Measurements from ENCODE around the gene SCLY. TPM values are rescaled to one million over a fixed set of nuclear protein-coding genes. Genes with fewer than 3 reads are reported as not detected.

SCLY gene
- polyA plus RNA-seq, 3 donors = 9.5 to 10.6 (median 10.3) TPM

- H4K20me1 ChIP-seq (ENCODE audit: insufficient read depth, low read length) = peaks cover 60% of the 10 kb centered on the region
- peaks cover 56 to 86% of the 10 kb centered on the region in 2 donors for H3K36me3 ChIP-seq (replicated peaks in 1 of 2; ENCODE audit: control insufficient read depth in 1 of 2, insufficient read depth in 2 of 2, low read length in 2 of 2)
- H3K4me3 ChIP-seq (replicated peaks in 1 of 3; ENCODE audit: low read depth in 2 of 3, low read length in 3 of 3) = no peak overlapping the region
- no peaks in the 10 kb centered on the region for H3K9me3 Mint-ChIP-seq
- no peak overlapping the region for H2AFZ ChIP-seq (ENCODE audit: insufficient read depth, low read depth, low read length, poor library complexity, severe bottlenecking)
- no peak overlapping the region for H3K27ac ChIP-seq (ENCODE audit: low read depth in 1 of 2, low read length in 2 of 2)
- H3K9me3 ChIP-seq (replicated peaks in 1 of 2; ENCODE audit: control insufficient read depth in 1 of 2, insufficient read depth in 1 of 2, low read length in 2 of 2) = no peaks in the 10 kb centered on the region
- H3K4me1 Mint-ChIP-seq = no peaks in the 10 kb centered on the region
- no peak overlapping the region for H3K4me2 ChIP-seq (replicated peaks; ENCODE audit: extremely low read depth, low read length, poor library complexity, severe bottlenecking)
- H3K79me2 ChIP-seq (ENCODE audit: insufficient read depth, low read length) = no peaks in the 10 kb centered on the region
- no peak for TF ChIP-seq CTCF (IDR thresholded peaks at IDR 0.05)
- H3K27me3 ChIP-seq (ENCODE audit: control insufficient read depth in 2 of 2, insufficient read depth in 2 of 2, low read length in 2 of 2) = no peaks in the 10 kb centered on the region
- no peak overlapping the region for H3K9ac ChIP-seq (ENCODE audit: insufficient read depth, low read length, poor library complexity, severe bottlenecking)
- peaks cover 0 to 3% (median 0%) of the 10 kb centered on the region in 3 donors for H3K27me3 Mint-ChIP-seq (ENCODE audit: low read depth in 3 of 3)
- intact Hi-C loops (cut with micrococcal nuclease) = no loop called here
- no peak overlapping the region for H3K27ac Mint-ChIP-seq
- WGBS (ENCODE audit: insufficient coverage) = 100% methylated on average over 1 of the region's 4 CpGs
- peaks cover 77 to 80% of the 10 kb centered on the region in 2 donors for H3K36me3 Mint-ChIP-seq
- DNase-seq = no peak
- H3K4me3 Mint-ChIP-seq = no peak overlapping the region
- H3K4me1 ChIP-seq (ENCODE audit: control insufficient read depth in 1 of 2, insufficient read depth in 2 of 2, low read length in 2 of 2) = no peaks in the 10 kb centered on the region
Measured at GRCh38 chr2:238021327-238021726, 39.5 kb upstream of the SCLY start.

- Histone ChIP-seq H4K20me1 (ENCODE audit: insufficient read depth, low read length) (peaks cover 53% of the 10 kb centered on the region), H3K9me3 (replicated peaks in 1 of 2; ENCODE audit: control insufficient read depth in 1 of 2, insufficient read depth in 1 of 2, low read length in 2 of 2) (no peaks in the 10 kb centered on the region), H3K4me2 (replicated peaks; ENCODE audit: extremely low read depth, low read length, poor library complexity, severe bottlenecking) (no peak overlapping the region), H3K4me1 (ENCODE audit: control insufficient read depth in 1 of 2, insufficient read depth in 2 of 2, low read length in 2 of 2) (peaks cover 3 to 10% of the 10 kb centered on the region in 2 donors), H3K4me3 (replicated peaks in 1 of 3; ENCODE audit: low read depth in 2 of 3, low read length in 3 of 3) (no peak overlapping the region), H3K9ac (ENCODE audit: insufficient read depth, low read length, poor library complexity, severe bottlenecking) (no peak overlapping the region), H3K27me3 (ENCODE audit: control insufficient read depth in 2 of 2, insufficient read depth in 2 of 2, low read length in 2 of 2) (no peaks in the 10 kb centered on the region), H3K27ac (ENCODE audit: low read depth in 1 of 2, low read length in 2 of 2) (no peak overlapping the region), H2AFZ (ENCODE audit: insufficient read depth, low read depth, low read length, poor library complexity, severe bottlenecking) (no peak overlapping the region), H3K79me2 (ENCODE audit: insufficient read depth, low read length) (no peaks in the 10 kb centered on the region), H3K36me3 (replicated peaks in 1 of 2; ENCODE audit: control insufficient read depth in 1 of 2, insufficient read depth in 2 of 2, low read length in 2 of 2) (peaks cover 47 to 86% of the 10 kb centered on the region in 2 donors)
- 97% methylated on average over 4 of the region's 5 CpGs for WGBS (ENCODE audit: insufficient coverage)
- no peak for DNase-seq
- no peak for TF ChIP-seq CTCF (IDR thresholded peaks at IDR 0.05)
- Mint-ChIP-seq H3K9me3 (no peaks in the 10 kb centered on the region), H3K36me3 (peaks cover 78 to 79% of the 10 kb centered on the region in 2 donors), H3K27ac (peak overlapping the region in 1 of 7 donors; percentile 73), H3K27me3 (ENCODE audit: low read depth in 3 of 3) (peaks cover 0 to 3% (median 0%) of the 10 kb centered on the region in 3 donors), H3K4me3 (no peak overlapping the region), H3K4me1 (peaks cover 11% of the 10 kb centered on the region)
- intact Hi-C loops (cut with micrococcal nuclease) = no loop called here
Measured at GRCh38 chr2:238022594-238023157, 38.1 kb upstream of the SCLY start.
